ENCODE results near the gene CAMSAP3.

GRCh38 chr19:7595466-7596133, at the start of gene CAMSAP3:
- no peak for TF ChIP-seq POLR2A (IDR thresholded peaks at IDR 0.05)
- TF ChIP-seq, protein P1, sequence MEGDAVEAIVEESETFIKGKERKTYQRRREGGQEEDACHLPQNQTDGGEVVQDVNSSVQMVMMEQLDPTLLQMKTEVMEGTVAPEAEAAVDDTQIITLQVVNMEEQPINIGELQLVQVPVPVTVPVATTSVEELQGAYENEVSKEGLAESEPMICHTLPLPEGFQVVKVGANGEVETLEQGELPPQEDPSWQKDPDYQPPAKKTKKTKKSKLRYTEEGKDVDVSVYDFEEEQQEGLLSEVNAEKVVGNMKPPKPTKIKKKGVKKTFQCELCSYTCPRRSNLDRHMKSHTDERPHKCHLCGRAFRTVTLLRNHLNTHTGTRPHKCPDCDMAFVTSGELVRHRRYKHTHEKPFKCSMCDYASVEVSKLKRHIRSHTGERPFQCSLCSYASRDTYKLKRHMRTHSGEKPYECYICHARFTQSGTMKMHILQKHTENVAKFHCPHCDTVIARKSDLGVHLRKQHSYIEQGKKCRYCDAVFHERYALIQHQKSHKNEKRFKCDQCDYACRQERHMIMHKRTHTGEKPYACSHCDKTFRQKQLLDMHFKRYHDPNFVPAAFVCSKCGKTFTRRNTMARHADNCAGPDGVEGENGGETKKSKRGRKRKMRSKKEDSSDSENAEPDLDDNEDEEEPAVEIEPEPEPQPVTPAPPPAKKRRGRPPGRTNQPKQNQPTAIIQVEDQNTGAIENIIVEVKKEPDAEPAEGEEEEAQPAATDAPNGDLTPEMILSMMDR (IDR thresholded peaks at IDR 0.05) = no peak
